DMS114 treated with DMSO at 0.1 percent for 48 hours (cell line): Measurements from ENCODE around the gene ARRB2.

Experiments used
- DNase-seq: peaks from one replicate; lab custom pipeline; 2025; ENCODE audit not compliant: unreplicated experiment; lab: John Stamatoyannopoulos, UW

Gene ARRB2

DNA sequence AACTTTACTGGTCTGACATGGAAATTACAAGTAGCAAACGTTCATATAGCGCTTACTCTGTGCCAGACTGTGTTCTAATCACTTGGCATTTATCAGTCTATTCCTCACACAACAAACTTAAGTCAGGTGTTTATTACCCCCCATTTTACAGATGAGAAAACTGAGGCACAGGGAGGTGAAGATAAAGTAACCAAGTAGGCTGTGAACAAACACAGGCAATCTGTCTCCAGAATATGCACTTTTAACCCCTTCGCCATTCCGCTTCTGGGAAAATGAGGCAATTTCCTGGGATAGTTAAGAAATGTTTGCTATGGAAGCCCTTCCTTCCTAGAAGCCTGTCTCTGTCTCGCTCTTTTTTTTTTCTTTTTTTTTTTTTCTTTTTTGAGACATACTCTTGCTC lies 41.5 kb downstream of the ARRB2 start:
- DNase-seq, result no peak

- DNase-seq, result no peak
These were observed 43.0 kb downstream of the ARRB2 start for GRCh38 chr17:4753392-4753791.

DNA sequence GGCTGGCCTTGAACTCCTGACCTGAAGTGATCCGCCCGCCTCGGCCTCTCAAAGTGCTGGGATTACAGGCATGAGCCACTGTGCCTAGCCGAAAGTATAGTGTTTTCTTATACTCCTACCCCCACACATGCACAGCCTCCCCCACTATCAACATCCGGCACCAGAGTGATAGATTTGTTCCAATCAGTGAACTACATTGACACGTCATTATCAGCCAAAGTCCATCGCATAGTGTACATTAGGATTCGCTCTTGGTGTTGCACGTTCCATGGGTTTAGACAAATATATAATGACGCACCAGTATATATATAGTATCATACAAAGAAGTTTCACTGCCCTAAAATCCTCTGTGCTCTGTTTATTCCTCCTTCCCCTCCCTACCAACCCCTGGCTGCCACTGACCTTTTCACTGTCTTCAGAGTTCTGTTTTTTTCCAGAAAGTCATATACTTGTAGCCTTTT lies 49.4 kb downstream of the ARRB2 start:
- no peak for DNase-seq

DNA sequence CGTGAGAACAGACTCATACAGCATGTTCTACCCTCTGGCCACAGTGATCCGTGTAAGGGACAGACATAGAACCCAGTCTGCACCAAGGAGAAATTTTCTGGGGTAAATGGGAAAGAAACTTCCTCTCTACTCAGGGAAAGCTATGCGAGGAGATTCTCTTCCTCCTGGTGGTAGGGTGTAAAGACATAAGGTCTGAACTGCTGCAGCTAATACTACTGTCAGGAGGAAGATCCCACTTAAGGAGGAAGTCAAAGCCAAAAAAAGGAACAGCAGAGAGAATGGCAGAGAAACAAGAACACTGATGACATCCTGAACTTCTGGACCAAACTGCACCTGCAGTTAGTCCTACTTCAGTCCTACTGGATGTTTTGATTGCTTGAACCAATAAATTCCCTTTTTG lies 54.2 kb downstream of the ARRB2 start:
- DNase-seq, result no peak

DNA sequence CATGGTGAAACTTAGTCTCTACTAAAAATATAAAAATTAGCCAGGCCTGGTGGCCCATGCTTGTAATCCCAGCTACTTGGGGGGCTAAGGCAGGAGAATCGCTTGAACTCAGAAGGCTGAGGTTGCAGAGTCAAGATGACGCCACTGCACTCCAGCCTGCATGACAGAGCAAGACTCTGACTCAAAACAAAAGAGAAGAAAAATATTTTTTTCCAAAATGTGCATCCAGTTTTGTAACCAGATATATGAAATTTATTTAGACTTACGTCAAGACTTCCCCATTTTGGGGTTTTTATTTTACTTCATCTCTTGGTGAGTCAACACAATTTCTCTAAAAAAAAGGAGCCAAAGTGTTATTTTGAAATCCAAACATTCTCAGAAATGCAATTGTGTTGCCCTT lies 55.8 kb downstream of the ARRB2 start:
- DNase-seq, result no peak

DNA sequence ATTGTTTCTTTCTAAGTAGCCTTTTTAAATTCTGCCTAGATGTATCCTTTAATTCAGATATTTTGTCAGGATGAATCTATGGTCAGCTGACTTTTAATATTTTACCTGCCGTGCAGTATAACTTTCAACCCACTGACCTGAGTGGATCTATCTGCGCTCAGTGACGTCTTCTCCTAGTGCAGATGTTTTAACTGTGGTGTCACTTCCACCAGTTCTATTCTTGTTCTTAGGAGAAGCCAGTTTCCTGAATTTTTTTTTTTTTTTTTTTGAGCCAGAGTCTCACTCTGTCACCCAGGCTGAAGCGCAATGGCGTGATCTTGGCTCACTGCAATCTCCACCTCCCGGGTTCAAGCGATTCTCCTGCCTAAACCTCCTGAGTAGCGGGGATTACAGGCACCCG lies 56.3 kb downstream of the ARRB2 start:
- no peak for DNase-seq

GRCh38 chr17:4768298-4768697 lies 57.9 kb downstream of the ARRB2 start:
- no peak for DNase-seq

DNA sequence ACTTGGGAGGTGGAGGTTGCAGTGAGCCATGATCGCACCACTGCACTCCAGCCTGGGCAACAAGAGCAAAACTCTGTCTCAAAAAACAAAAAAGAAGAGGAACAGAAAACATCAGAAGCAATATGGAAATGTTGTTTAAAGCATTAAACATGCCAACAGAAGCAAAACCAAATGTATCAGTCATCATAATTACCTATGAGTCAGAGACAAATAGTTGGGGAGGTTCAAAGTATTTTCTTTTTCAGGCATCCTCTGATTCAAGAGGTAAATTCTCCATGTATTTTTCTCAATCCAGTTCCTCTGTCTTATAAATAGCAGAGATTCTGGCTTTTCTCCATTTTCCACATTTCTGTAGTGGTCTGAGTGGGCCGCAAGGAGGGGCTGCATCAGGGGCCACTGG lies 59.2 kb downstream of the ARRB2 start:
- no peak for DNase-seq
